SK-N-MC (cell line): ENCODE data around the gene TNFRSF6B.

Source experiments
- DNase-seq: peaks from one replicate; pipeline ENCODE4 v3.0.0-alpha.2; 2011; ENCODE audit warnings: low read depth, low spot score
- H3K27ac ChIP-seq: fragments of 200-600 bp; sonication (generic); 2 replicates; pipeline ENCODE4 v1.5.1; 2016; ENCODE audit warnings: mixed run types
- H3K36me3 ChIP-seq: fragments of 200-600 bp; sonication (generic); 2 replicates; pipeline ENCODE4 v1.6.1; 2017; ENCODE audit warnings: antibody characterized with exemption, low read length, mixed read lengths; ENCODE audit not compliant: insufficient read depth
- H3K4me3 ChIP-seq: fragments of 200-600 bp; sonication (generic); 2 replicates; pipeline ENCODE4 v1.5.1; 2016
- H3K9ac ChIP-seq: fragments of 200-600 bp; sonication (generic); 2 replicates; pipeline ENCODE4 v1.8.0; 2017; ENCODE audit warnings: mixed run types, mixed read lengths; ENCODE audit not compliant: insufficient read length
- H3K9me3 ChIP-seq: fragments of 200-600 bp; sonication (generic); 2 replicates; pipeline ENCODE4 v1.6.1; 2017; ENCODE audit warnings: low read depth, mild to moderate bottlenecking, antibody characterized with exemption, low read length, moderate library complexity, mixed read lengths
- EZH2 ChIP-seq: fragments of 200-600 bp; sonication (generic); IDR thresholded peaks from one replicate; pipeline ENCODE4 v1.6.1; 2017; ENCODE audit warnings: antibody characterized with exemption
- FOXP2 ChIP-seq: optimal IDR thresholded peaks from 2 replicates; pipeline ENCODE3; 2011; ENCODE audit warnings: mild to moderate bottlenecking, moderate library complexity; ENCODE audit not compliant: insufficient read depth; ENCODE audit errors: extremely low read length, control extremely low read depth
- POLR2AphosphoS5 ChIP-seq: IDR thresholded peaks from 2 replicates; pipeline ENCODE4 v1.6.1; 2012; ENCODE audit warnings: mild to moderate bottlenecking, low read depth, low read length, borderline replicate concordance

Gene TNFRSF6B

DNA sequence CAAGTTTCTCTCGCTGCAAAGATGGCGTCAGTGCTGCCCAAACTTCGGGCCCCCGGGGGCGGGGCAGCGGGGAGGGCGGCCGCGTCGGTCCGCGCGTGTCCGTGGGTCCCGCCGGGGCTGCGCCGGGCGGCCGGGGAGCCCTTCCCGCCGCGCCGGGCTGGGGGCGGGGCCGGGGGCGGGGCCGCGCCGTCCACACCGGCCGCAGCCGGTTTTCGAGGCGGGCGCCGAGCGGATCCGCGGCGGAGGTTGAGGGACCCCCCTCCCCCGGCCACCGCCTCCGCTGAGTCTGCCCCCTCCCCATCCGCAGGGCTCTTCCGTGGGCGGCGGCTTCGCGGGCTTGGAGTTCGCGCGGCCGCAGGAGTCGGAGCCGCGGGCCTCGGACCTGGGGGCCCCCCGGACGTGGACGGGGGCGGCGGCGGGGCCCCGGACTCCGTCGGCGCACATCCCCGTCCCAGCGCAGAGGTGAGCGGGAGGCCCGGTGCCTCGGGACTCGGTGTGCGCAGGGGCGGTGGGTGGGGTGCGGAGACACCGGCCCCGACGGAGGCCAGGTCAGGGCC is 43.7 kb downstream of the TNFRSF6B start:
- no peak for DNase-seq
- Histone ChIP-seq H3K36me3 (peaks cover 3% of the 10 kb centered on the region; the same call in 1 of the 2 replicates), H3K4me3 (peak overlapping the region; percentile 82), H3K27ac (no peak overlapping the region), H3K9me3 (no peaks in the 10 kb centered on the region), H3K9ac (peak overlapping the region; percentile 55)
- TF ChIP-seq EZH2: no peak

DNA sequence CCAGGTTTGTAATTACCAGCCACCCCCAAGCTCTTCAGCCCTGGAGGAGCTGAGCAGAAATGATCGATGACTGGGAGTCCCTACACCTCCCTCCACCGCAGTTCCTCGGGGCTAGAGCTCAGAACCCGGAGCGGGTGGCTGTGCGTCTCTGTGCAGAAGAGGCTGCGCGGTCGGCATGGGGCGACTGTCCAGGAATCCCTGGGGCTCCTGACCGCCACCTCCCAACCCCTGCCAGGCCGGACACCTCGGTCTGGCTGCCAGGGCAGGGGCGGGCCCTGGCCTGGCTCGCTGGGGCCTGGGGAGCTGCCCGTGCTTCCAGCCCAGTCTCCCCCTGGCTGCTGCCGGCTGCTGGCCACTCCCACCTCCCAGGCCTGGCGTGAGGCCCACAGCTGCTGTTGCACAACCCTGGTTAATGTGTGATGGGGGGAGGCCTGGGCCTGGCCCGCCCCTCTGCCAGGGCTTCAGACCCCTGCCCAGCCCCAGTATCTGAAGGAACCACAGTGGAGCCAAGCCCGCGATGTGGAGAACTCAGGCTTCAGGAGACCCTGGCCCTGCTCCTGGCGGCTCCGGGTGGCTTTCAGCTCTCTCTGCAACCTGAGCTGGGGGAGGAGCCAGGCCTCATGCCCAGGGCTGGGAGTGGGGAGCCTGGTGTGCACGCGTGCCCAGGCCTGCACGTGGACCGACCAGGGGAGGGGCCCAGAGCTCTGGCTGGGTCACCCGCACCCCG is 44.3 kb downstream of the TNFRSF6B start:
- no peak overlapping the region for H3K27ac ChIP-seq
- peaks cover 3% of the 10 kb centered on the region; the same call in 1 of the 2 replicates for H3K36me3 ChIP-seq
- DNase-seq: no peak
- peak overlapping the region; percentile 55 for H3K9ac ChIP-seq
- TF ChIP-seq POLR2AphosphoS5 (no peak; the same call in 1 of the 2 replicates), FOXP2 (no peak), EZH2 (no peak)
- peak overlapping the region; percentile 82 for H3K4me3 ChIP-seq
- no peaks in the 10 kb centered on the region for H3K9me3 ChIP-seq

- H3K36me3 ChIP-seq: peaks cover 3% of the 10 kb centered on the region; the same call in 1 of the 2 replicates
- H3K9me3 ChIP-seq: no peaks in the 10 kb centered on the region
- peak overlapping the region; percentile 82 for H3K4me3 ChIP-seq
- no peak for TF ChIP-seq FOXP2
- H3K9ac ChIP-seq: no peak overlapping the region
- no peak for DNase-seq
- no peak overlapping the region for H3K27ac ChIP-seq
Measured at GRCh38 chr20:63741354-63741675, 44.9 kb downstream of the TNFRSF6B start.

GRCh38 chr20:63741676-63742380 is 45.4 kb downstream of the TNFRSF6B start:
- no peak for DNase-seq
- Histone ChIP-seq H3K27ac (no peak overlapping the region), H3K9ac (no peak overlapping the region), H3K36me3 (peaks cover 3% of the 10 kb centered on the region; the same call in 1 of the 2 replicates), H3K9me3 (no peaks in the 10 kb centered on the region), H3K4me3 (no peak overlapping the region)
- TF ChIP-seq POLR2AphosphoS5: no peak

DNA sequence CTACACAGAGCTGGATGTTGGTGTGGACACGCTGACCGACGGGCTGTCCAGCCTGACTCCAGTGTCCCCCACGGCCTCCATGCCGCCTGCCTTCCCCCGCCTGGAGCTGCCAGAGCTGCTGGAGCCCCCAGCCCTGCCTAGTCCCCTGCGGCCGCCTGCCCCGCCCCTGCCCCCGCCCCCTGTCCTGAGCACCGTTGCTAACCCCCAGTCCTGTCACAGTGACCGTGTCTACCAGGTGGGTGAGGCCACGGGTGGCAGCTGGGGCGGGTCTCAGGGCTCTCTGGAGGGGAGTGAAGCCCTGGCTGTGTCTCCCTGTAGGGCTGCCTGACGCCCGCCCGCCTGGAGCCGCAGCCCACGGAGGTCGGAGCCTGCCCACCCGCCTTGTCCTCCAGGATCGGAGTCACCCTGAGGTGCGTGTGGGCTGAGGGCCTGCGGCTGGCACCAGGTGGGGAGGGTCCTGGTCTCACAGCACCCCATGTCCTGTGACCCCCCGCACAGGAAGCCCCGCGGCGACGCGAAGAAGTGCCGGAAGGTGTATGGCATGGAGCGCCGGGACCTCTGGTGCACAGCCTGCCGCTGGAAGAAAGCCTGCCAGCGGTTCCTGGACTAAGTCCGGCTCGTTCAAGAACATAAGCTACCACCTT is 46.1 kb downstream of the TNFRSF6B start:
- Histone ChIP-seq H3K4me3 (no peak overlapping the region), H3K27ac (no peak overlapping the region)
- no peak for DNase-seq

DNA sequence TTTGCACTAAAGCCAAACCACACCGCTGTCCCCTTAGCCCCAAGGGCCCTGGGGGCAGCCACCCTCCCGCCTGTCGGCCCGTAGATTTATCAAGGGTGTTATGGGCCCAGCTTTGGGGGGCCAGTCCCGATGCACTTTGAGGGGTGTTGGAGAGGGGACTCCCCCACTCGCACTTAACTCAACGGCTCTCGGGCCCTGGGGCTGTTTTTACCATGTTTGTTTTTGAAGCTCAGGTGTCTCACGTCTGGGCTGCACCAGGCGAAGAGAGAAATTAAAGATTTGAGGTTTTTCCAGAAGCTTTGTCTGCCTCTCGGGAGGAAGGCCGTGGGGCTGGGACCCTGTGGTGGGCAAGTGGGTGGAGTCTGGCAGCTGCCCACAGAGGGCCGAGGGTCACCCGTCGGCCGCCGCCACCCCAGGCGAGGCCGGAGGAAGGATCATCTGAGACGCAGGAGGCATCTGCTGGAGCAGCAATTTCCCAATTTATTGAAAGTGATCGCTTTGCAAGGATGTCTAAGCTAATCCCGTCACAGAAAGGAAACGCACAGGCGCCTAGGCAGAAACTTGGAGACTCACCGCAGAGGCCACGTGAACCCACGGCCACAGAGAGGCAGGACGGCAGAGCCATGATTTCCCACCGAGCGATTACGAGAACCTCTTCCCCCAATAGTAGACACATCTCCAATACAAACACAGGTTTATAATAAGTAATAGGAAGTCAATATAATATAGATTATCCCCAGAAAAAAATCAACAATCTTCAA is 46.9 kb downstream of the TNFRSF6B start:
- no peak overlapping the region for H3K9ac ChIP-seq
- no peak overlapping the region for H3K4me3 ChIP-seq
- H3K27ac ChIP-seq: no peak overlapping the region
- TF ChIP-seq POLR2AphosphoS5 (no peak), EZH2 (no peak), FOXP2 (no peak)
- DNase-seq: no peak
- H3K36me3 ChIP-seq: peaks cover 3% of the 10 kb centered on the region; the same call in 1 of the 2 replicates
- no peaks in the 10 kb centered on the region for H3K9me3 ChIP-seq

More for the DNA sequence above, 46.1 kb downstream of the TNFRSF6B start:
- peaks cover 3% of the 10 kb centered on the region; the same call in 1 of the 2 replicates for H3K36me3 ChIP-seq
- H3K9me3 ChIP-seq: no peaks in the 10 kb centered on the region
- TF ChIP-seq POLR2AphosphoS5: no peak
- TF ChIP-seq EZH2: no peak
- no peak for TF ChIP-seq FOXP2
- no peak overlapping the region for H3K9ac ChIP-seq

GRCh38 chr20:63744158-63744557 is 47.7 kb downstream of the TNFRSF6B start:
- Histone ChIP-seq H3K27ac (no peak overlapping the region; the same call in 1 of the 2 replicates), H3K9ac (no peak overlapping the region), H3K36me3 (peaks cover 3% of the 10 kb centered on the region; the same call in 1 of the 2 replicates), H3K4me3 (no peak overlapping the region), H3K9me3 (no peaks in the 10 kb centered on the region)
- TF ChIP-seq EZH2 (no peak), POLR2AphosphoS5 (0 out of 2 replicates have a peak, but pooled peaks have one; percentile 10)
- no peak for DNase-seq
